Activated CD8-positive, alpha-beta memory T cell treated with anti-CD3 and anti-CD28 coated beads, Interleukin-2, amount 50 U/mL, for 4 hours (primary cell): ENCODE data around the gene MYOZ1.
"Not testable (repeated sequence)": the region's sequence is repeated elsewhere in the genome, so short reads cannot be mapped to it uniquely, and the experiment has no call there.

Experiments used
- DNase-seq: peaks from one replicate; pipeline ENCODE4 v3.0.0-alpha.2; 2020

The MYOZ1 gene

DNA sequence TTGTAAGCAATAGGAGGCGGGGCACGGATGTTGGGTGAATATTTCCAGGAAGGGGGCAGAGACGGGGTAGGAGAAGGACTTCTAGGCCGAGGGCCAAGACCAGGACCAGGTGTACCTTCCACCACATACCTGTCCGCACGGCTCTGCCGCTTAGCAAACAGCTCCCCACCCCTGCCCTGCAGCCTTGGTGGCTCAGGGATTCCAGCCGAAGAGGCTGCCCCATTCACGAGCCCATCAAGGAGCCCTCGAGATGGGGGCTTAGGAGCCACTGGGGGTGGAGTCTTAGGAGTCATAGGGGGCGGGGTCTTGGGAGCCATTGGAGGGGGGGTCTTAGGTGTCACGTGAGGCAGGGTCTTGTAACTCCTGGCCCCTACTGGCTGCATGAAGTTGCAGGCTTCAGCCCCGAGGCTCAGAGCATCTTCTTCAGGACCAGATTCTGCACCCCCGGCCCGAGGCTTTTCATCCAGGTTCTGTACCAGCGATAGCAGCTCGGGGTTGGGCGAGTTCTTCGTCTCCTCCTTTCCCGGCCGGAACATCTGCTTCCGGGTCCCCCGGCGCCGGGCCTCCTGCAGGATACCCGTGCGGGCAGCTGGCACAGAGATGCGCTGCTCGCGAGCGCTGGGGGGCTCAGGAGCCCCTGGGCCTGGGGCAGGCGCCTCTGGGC lies 6.1 kb upstream of the MYOZ1 start:
- no peak for DNase-seq

DNA sequence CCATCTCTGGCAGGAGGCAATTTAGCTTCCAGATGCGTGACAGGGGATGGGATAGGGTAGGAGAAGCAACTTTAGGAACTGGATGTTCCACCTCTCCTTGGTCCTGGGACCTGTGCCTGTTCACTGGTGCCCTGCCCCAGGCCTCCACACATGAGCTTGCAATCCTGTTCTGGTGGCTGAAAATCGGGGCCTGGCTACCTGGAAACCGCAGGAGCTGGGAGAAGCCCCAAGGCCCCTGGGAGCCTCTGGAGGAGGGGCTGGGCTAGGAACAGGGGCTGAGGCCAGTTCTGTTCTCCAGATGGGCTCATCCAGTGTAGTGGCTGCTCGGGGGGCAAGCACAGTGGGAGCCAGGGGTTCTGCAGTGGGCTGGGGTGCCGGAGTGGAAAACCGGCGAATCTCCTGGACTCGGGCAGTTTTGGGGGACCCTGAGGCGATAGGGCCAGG lies 5.3 kb upstream of the MYOZ1 start:
- DNase-seq, result no peak

DNA sequence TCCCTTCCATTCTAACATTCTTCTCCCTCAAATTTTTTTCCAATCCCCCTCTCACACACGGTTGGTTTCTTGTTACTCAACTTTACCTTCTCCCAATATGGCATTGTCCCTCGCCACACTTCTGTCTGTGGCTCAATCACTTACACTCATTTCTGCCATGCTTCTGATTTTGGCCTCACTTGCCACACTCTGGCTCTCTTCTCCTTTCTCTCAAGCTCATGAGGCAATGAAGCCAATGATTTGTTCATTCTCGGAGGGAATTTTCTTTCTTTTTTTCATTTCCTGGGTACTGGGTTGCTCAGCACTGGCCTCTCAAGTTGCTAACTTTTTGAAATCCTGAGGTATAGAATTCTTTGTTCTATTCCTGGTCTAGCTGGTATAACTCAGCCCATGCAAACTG lies 4.0 kb upstream of the MYOZ1 start:
- no peak for DNase-seq

DNA sequence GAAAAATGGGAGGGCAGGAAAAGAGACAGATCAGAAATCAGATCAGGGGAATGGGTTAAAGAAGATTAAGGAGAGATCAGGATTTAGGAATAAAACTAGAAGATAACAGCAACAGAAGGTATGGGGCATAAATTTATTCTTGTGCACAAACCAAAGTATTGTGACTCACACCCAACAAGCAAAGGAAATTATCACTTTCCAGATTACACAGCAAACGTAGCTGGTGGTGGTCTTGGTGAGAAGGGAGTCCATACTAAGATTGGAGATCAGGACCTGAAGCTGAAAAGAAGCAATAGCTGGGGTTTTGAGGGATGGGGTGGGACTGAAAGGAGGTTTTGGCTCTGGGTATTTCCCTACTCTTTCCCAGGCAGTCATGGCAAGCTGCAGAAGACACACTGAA lies 3.5 kb upstream of the MYOZ1 start:
- DNase-seq, result no peak

DNA sequence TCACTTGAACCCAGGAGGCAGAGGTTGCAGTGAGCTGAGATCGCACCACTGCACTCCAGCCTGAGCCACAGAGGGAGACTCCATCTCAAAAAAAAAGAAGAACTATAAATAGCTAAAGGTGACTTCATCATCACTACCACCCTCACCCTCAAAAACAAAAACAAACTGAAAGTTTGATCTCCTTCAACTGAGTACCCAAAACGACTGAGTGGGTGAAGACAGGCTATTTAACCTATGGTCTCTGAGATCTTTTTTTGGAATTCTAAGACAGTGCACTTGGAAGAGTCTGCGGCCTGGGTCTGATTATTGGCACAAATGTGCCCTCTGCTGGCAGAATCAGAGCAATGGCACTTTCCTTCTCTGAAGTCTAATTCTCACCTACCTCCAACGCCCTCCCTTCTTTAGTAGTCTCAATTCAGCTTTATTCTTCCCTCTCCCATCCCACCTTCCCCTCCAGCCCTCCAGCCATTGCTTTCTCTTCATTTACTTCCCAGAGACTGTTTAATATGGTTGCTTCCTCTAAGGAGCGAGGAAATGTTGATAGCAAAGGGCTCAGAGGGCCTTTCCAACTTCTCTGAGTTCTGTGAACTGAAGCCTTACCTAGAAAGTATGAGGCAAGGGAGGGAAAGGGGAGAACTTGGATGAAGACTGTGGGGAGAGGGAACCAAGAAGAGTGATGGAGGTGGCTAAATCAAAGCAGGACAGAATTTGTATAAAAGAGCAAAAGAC lies 2.9 kb upstream of the MYOZ1 start:
- peak; percentile 43 for DNase-seq

DNA sequence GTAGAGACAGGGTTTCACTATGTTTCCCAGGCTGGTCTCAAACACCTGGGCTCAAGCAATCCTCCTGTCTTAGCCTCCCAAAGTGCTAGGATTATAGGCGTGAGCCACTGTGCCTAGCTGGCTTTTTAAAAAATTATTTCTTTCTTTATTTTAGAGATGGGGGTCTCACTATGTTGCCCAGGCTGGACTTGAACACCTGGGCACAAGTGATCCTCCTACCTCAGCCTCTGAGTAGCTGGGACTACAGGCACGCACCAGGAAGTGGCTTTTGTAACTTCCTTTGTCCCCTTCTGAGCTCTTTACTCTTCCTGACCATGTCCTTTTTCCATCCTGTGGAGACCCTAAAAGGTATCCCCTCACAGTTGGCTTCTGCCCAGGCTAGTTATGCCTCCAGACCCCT lies 2.1 kb upstream of the MYOZ1 start:
- DNase-seq, result no peak

DNA sequence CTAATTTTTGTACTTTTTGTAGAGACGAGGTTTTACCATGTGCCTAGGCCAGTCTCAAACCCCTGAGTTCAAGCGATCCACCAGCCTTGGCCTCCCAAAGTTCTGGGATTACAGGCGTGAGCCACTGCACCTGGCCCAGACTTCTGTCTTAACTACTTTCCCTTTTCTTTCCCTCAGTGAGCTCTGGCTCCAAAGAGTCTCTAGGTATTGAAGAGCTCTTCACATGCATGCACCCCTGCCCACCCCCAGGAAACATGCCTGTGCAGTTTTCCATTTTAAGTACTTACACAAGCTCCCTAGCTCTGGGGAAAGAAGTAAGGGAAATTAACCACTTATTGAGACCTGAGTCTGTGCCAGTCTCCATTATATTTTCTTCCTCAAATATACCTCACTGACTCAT lies 2.0 kb downstream of the MYOZ1 start:
- DNase-seq, result no peak

DNA sequence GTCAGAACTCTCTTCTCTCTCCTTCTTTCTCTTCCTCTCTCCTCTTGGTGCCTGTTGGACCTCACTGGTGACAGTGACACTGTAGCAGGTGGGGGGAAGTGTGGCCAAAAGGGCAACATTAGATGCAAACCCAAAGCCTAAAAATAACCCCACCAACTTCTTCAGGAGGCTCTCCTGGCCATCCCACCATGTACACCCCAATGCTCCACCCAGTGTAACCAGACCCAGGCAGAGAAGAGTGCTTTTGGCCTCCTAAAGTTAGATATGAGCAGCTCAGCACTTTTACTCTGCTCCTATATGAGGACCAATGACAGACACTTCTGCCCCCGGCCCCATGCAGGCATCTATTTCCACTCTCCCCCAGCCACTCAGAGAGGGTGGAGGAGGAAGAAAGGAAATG lies 5.5 kb downstream of the MYOZ1 start:
- DNase-seq, result no peak

DNA sequence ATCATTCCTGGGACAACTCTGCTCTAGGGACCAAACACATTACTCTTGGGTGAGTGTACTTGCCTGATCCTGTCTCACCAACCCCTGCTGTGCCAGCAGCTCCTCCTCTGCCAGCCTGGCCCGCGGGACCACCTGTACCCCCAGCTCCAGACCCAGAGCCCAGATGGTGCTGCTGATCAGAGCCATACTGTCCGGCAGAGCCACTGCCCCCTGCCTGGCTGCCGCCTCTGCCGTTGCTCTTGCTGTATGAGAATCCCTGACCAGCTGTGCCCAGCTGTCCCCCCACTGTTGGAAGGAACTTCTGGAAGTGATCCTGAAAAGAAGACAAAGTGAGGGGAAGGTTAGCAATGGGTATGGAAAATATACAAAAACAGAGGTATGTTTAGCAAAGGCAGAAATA lies 6.9 kb downstream of the MYOZ1 start:
- DNase-seq, result no peak

DNA sequence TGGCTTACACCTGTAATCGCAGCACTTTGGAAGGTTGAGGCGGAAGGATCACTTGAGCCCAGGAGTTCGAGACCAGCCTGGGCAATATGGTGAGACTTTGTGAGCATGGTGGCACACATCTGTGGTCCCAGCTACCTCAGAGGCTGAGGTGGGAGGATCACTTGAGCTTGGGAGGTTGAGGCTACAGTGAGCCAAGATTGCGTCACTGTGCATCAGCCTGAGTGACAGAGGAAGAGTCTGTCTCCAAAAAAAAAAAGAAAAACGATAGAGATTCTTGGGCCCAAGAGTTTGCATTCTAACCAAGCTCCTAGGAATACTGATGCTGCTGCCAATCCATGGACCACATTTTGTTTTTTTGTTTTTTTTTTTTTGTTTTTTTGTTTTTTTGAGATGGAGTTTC lies 12.1 kb downstream of the MYOZ1 start:
- DNase-seq, result no peak

DNA sequence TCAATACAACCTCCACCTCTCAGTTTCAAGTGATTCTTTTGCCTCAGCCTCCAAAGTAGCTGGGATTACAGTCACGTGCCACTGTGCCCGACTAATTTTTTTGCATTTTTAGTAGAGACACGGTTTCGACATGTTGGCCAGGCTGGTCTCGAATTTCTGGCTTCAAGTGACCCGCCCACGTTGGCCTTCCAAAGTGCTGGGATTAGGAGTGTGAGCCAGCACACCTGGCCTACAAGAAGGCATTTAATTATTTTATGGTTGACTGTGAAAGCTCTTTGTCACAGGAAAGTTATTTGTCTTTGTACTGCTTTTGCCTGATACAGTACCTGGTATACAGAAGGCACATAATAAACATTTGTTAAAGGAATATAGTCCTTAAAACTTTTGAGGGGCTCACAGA lies 12.9 kb downstream of the MYOZ1 start:
- DNase-seq, result no peak

DNA sequence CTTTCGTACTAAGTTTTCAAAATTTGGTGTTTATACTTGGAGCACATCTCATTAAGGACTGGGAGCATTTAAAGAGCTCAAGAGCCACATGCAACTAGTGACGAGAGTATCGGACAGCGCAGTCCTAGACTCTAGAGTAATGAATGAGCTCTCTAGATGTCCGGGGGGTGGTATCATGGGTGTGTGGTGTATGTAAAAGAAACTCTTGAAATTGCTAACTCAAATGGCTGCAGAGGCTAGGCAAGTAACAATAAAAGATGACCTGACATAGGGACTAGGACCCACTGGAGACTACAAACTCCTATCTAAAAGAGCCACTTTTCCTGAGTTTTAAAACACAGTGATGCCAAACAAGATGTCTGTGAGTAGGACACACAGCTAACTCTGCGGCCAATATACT lies 14.0 kb downstream of the MYOZ1 start:
- DNase-seq, result no peak

DNA sequence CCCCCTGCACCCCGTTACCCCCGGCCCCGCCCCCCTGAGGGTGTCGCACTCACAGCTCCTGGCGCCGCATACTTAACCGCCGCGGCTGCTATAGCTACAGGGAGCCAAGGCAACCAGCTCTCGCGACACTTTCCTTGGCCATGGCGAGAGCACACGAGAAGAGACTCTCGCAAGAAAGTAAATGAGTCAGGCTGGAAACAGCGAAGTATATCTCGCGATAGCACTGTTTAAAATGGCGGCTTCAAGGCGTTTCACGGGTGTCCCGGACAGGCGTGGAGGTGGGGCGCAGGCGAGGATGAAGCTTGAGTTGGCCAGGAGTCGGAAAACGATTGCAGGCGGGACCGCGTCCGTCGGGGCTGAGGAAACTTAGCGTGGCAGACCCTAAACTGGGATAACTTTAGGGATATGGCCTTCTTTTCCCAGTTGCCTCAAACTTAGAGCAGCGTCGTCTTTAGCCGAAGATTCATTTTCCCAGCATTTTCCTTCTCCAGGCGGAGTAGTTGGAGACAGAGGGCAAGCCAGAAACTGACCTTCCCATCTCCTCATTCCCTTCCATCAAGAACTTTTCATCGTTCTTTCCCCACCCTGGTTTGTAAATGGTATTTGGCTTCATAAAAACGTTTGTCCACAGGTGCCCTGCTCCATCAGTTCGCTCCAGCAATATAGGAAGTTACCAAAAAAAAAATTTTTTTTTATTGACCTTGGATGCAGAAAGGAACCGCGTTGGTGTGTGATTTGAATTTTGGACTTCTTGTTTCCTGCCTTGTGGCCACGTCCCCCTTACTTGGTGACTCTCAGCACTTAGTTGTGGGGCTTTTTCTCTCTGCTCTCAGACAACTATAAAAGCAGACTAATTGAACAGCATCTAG lies 15.2 kb downstream of the MYOZ1 start:
- peak; percentile 93 for DNase-seq

DNA sequence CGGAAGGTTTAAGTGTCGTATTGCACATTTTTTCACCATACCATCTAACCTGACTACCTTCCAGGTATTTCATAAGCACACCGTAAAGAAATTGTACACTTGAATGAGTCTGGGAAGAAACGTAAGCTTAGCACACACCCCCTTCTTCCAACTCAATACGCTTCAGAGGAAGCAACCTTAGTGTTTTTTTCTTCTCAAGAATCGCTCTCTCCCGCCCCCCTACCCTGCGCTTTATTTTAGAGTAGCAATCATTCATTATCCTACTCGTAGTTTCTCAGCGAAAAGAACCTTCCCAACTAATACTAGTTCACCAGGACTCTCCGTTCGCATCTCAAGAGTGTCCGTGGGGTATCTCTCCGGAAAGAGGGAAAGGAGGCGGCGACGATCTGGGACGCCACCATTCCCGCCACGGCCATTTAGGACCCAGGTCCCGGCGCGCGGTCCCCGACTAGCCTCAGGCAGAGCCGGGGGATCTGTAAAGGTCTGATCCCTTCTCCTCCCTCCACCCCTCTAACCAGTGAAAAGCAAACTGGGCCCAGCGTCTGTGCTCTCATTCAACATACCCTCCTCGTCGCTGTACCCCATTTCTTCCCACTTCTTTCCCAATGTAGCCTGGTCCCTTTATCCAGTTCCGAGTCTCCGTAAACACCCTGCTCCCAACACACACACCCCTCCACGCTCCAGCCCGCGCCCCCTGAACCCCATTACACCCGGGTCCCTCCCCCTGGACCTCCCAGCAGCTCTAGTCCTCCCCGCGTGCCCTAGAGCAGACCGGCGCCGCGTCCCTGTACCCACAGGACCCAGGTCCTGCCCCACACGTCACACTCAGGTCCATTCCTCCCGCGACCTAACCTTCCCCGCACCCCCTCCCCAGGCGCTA lies 16.0 kb downstream of the MYOZ1 start:
- peak; percentile 26 for DNase-seq

DNA sequence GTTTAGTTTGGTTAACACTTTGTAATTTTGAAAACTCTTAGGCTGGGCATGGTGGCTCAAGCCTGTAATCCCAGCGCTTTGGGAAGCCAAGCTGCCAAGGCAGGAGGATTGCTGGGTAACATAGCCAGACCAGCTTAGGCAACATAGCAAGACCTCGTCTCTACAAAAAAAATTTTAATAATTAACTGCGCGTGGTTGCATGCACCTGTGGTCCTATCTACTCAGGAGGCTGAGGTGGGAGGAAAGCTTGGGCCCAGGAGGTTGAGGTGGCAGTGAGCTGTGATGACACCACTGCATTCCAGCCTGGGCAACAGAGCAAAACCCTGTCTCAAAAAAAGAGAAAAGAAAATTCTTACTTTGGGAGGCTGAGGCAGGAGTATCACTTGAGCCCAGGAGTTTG lies 18.2 kb downstream of the MYOZ1 start:
- DNase-seq, result no peak

DNA sequence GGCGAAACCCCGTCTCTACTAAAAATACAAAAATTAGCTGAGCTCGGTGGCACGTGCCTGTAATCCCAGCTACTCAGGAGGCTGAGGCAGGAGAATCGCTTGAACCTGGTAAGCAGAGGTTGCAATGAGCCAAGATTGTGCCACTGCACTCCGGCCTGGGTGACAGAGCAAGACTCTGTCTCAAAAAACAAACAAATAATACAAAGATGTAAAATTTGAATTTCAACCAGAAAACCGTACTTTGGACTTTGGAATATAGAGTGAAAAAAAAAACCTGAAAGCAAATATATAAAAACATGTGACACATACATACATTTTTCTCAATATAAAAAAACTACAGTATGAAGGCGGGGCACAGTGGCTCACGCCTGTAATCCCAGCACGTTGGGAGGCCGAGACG lies 20.3 kb downstream of the MYOZ1 start:
- not testable (repeated sequence) for DNase-seq

DNA sequence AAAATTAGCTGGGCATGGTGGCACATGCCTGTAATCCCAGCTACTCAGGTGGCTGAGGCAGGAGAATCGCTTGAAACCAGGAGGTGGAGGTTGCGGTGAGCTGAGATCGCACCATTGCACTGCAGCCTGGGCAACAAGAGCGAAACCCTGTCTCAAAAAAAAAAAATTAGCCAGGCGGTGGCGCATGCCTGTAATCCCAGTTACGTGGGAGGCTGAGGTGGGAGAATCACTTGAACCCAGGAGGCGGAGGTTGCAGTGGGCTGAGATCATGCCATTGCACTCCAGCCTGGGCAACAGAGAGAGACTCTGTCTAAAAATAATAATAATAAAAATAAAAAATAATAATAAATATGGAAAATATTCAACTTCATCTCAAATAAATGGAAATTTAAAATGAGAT lies 24.1 kb downstream of the MYOZ1 start:
- not testable (repeated sequence) for DNase-seq

DNA sequence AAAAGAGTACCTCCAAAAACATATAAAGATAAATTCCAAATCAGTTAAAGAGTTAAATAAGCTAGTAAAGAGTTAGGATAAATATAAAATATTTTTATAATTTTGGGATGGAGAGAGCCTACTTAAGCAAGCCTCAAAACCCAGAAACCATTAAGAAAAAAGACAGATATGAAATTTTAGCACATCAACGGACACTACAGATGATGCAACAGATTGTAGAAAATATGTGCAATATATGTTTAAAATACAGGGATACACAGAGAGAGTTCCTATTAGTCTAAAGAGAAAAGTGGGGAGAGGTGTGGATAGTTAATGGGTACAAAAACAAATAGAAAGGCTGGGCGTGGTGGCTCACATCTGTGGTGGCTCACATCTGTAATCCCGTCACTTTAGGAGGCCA lies 26.6 kb downstream of the MYOZ1 start:
- DNase-seq, result no peak

DNA sequence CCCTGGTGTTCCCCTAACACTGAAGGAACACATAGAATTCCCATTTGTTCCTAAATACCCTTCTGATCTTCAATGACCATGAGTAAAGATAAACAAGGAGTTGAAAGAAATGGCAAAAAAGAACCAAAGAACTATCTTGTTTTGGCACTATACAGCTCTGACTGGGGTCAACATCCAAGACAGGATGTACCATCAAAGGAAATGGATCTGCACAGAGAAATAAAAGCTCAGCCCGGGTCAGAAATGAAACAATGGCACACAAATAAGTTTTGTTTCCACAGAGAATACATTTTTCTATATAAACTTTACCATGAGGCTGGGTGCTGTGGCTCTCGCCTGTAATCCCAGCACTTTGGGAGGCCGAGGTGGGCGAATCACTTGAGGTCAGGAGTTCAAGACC lies 32.2 kb downstream of the MYOZ1 start:
- DNase-seq, result no peak

DNA sequence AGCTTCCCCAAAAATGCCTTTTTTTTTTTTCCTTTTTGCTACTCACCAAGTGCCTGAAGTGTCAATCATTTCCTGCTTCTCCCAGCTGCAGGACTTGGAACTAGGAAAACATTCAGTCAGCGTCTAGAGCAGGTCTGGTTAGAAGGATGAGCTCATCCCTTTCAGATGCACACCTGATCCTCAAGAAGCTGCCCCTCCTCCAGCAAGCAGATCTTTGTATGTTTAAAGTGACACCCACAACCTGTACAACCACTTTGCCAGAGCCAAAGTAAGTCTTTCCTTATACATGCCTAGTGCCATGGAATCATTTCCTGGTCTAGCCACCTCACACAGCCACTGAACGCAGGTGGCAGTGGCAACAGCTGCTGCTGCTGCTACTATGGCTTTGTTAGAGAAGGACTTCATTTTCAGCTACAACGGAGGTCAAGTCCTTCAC lies 39.8 kb downstream of the MYOZ1 start:
- DNase-seq, result no peak

DNA sequence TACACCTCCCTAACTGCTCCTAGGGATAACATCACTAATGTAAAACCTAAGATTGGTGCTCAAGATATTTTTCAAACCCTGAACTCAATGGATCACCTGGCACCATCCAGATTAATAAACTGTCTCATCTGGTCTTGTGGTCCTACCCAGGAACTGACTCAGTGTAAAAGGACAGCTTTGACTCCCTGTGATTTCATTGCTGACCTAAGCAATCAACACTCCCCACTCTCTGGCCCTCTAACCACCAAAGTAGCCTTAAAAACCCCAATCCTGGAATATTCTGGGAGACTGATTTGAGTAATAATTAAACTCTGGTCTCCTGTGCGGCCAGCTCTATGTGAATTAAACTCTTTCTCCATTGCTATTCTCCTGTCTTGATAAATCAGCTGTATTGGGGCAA lies 43.9 kb downstream of the MYOZ1 start:
- DNase-seq, result no peak

DNA sequence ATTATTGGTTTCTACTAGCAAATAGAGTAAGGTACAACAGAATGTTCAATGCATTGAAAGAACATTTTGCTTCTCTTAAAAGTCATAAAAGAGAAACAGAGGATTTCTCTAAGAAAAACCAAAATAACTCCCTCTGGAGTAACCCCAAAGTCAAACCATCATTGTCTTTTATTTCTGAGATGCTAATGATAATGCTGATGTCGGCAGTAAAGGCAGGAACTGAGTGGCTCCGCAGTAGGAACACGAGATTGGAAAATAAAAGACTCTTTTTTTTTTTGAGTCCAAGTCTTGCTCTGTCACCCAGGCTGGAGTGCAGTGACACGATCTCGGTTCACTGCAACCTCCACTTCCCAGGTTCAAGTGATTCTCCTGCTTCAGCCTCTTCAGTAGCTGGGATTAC lies 47.5 kb downstream of the MYOZ1 start:
- no peak for DNase-seq

DNA sequence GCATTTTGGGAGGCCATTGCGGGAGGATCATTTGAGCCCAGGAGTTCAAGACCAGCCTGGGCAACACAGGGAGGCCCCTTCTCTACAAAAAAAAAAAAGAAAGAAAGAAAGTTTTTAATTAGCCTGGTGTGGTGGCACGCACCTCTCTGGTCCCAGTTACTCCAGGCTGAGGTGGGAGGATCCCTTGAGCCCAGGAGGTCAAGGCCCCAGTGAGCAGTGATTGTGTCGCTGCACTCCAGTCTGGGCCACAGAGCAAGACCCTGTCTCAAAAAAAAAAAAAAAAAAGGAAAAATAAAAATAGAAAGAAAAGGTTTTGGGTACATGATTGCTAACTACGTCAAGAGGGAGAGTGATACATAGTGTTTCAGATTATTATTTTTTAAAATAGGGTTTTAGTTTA lies 48.2 kb downstream of the MYOZ1 start:
- DNase-seq, result no peak
